SU-DHL-6 (cell line): ENCODE results near the gene SLC25A13.

Experiments used
- H2AFZ ChIP-seq: fragments of 200-600 bp; sonication (generic); 2 replicates; pipeline ENCODE4 v1.6.1; 2014; ENCODE audit warnings: low read depth, mild to moderate bottlenecking, moderate library complexity, mixed read lengths, antibody characterized with exemption, low read length; ENCODE audit not compliant: severe bottlenecking
- H3F3A ChIP-seq: fragments of 200-600 bp; shearing (Covaris generic); 2 replicates; pipeline ENCODE4 v1.6.0; 2016; ENCODE audit warnings: antibody characterized with exemption, mild to moderate bottlenecking; ENCODE audit not compliant: insufficient read depth
- H3K27ac ChIP-seq: fragments of 200-600 bp; sonication (generic); 2 replicates; pipeline ENCODE4 v1.5.1; 2016; ENCODE audit warnings: low read depth, mild to moderate bottlenecking, low read length, moderate library complexity, mixed read lengths
- H3K27me3 ChIP-seq: fragments of 200-600 bp; sonication (generic), shearing (Covaris generic); 2 replicates; pipeline ENCODE4 v1.6.0; 2014; ENCODE audit warnings: mild to moderate bottlenecking, low read length
- H3K36me3 ChIP-seq: fragments of 200-600 bp; sonication (generic); 2 replicates; pipeline ENCODE4 v1.6.1; 2014; ENCODE audit warnings: mild to moderate bottlenecking, low read length, mixed read lengths
- H3K4me2 ChIP-seq: fragments of 300-600, 200-600 bp; shearing (Covaris generic), sonication (generic); 2 replicates; pipeline ENCODE4 v1.6.0; 2014; ENCODE audit warnings: low read length, low read depth, mild to moderate bottlenecking; ENCODE audit not compliant: poor library complexity, severe bottlenecking
- H3K4me3 ChIP-seq: fragments of 200-600 bp; sonication (generic); 2 replicates; pipeline ENCODE4 v1.5.1; 2014; ENCODE audit warnings: antibody characterized with exemption, low read length, mild to moderate bottlenecking, mixed read lengths; ENCODE audit not compliant: insufficient read depth, poor library complexity, severe bottlenecking
- H3K79me2 ChIP-seq: fragments of 200-600 bp; sonication (generic); 2 replicates; pipeline ENCODE4 v1.6.1; 2014; ENCODE audit warnings: mild to moderate bottlenecking, low read length, moderate library complexity; ENCODE audit not compliant: insufficient read depth
- H3K9ac ChIP-seq: fragments of 200-600 bp; sonication (generic); 2 replicates; pipeline ENCODE4 v1.7.0; 2014; ENCODE audit warnings: mild to moderate bottlenecking, low read length
- H3K9me2 ChIP-seq: fragments of 200-600 bp; sonication (generic); replicated peaks from 2 replicates; pipeline ENCODE4 v1.6.1; 2014; ENCODE audit warnings: low read length; ENCODE audit not compliant: insufficient read depth
- H3K9me3 ChIP-seq: fragments of 200-600 bp; sonication (generic); 2 replicates; pipeline ENCODE4 v1.6.1; 2014; ENCODE audit warnings: low read length, mixed read lengths; ENCODE audit not compliant: insufficient read depth
- H4K20me1 ChIP-seq: fragments of 200-600 bp; sonication (generic); 2 replicates; pipeline ENCODE4 v1.6.1; 2014; ENCODE audit warnings: low read depth, mild to moderate bottlenecking, antibody characterized with exemption, low read length, moderate library complexity, mixed read lengths
- EZH2phosphoT487 ChIP-seq: fragments of 200-600 bp; sonication (generic), shearing (Covaris generic); conservative IDR thresholded peaks from 2 replicates; pipeline ENCODE4 v1.6.1; 2018; ENCODE audit warnings: mild to moderate bottlenecking, antibody characterized with exemption, low read length, moderate library complexity, mixed read lengths
- TF ChIP-seq, protein P1 (sequence below): fragments of 200-600 bp; sonication (generic); IDR thresholded peaks from one replicate; pipeline ENCODE4 v1.5.1; 2017; ENCODE audit warnings: antibody characterized with exemption, mild to moderate bottlenecking, low read length, moderate library complexity; ENCODE audit not compliant: insufficient read depth, poor library complexity, severe bottlenecking

Gene SLC25A13

GRCh38 chr7:96116173-96116572 lies 205.7 kb downstream of the SLC25A13 start:
- TF ChIP-seq EZH2phosphoT487, result no peak
- TF ChIP-seq, protein P1, sequence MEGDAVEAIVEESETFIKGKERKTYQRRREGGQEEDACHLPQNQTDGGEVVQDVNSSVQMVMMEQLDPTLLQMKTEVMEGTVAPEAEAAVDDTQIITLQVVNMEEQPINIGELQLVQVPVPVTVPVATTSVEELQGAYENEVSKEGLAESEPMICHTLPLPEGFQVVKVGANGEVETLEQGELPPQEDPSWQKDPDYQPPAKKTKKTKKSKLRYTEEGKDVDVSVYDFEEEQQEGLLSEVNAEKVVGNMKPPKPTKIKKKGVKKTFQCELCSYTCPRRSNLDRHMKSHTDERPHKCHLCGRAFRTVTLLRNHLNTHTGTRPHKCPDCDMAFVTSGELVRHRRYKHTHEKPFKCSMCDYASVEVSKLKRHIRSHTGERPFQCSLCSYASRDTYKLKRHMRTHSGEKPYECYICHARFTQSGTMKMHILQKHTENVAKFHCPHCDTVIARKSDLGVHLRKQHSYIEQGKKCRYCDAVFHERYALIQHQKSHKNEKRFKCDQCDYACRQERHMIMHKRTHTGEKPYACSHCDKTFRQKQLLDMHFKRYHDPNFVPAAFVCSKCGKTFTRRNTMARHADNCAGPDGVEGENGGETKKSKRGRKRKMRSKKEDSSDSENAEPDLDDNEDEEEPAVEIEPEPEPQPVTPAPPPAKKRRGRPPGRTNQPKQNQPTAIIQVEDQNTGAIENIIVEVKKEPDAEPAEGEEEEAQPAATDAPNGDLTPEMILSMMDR, result no peak
- H3K4me2 ChIP-seq, result no peak overlapping the region
- no peaks in the 10 kb centered on the region for H3F3A ChIP-seq
- no peak overlapping the region for H3K9ac ChIP-seq
- H3K9me2 ChIP-seq, result no peaks in the 10 kb centered on the region
- no peaks in the 10 kb centered on the region for H3K79me2 ChIP-seq
- H3K27me3 ChIP-seq, result no peaks in the 10 kb centered on the region
- peaks cover 11% of the 10 kb centered on the region for H3K36me3 ChIP-seq
- H2AFZ ChIP-seq, result no peak overlapping the region
- peaks cover 18% of the 10 kb centered on the region for H3K9me3 ChIP-seq
- no peak overlapping the region for H3K27ac ChIP-seq
- H3K4me3 ChIP-seq, result no peak overlapping the region
- no peaks in the 10 kb centered on the region for H4K20me1 ChIP-seq

DNA sequence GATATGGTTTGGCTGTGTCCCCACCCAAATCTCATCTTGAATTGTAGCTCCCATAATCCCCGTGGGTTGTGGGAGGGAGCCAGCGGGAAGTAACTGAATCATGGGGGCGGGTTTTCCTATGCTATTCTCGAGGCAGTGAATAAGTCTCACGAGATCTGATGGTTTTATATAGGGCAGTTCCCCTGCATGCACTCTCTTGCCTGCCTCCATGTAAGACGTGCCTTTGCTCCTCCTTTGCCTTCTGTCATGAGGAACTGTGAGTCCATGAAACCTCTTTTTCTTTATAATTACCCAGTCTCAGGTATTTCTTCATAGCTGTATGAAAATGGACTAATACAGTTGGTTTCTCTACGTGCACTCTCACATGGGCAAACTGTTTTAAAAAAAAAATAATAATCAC lies 207.7 kb downstream of the SLC25A13 start:
- Histone ChIP-seq H3K9me3 (peaks cover 18% of the 10 kb centered on the region), H3K9me2 (no peaks in the 10 kb centered on the region), H2AFZ (no peak overlapping the region), H3K27ac (no peak overlapping the region), H3K79me2 (no peaks in the 10 kb centered on the region), H3F3A (no peaks in the 10 kb centered on the region), H4K20me1 (no peaks in the 10 kb centered on the region), H3K4me3 (no peak overlapping the region), H3K27me3 (no peaks in the 10 kb centered on the region), H3K36me3 (no peaks in the 10 kb centered on the region; the same call in 1 of the 2 replicates), H3K4me2 (no peak overlapping the region), H3K9ac (no peak overlapping the region)
- TF ChIP-seq, protein P1, result no peak
- no peak for TF ChIP-seq EZH2phosphoT487

DNA sequence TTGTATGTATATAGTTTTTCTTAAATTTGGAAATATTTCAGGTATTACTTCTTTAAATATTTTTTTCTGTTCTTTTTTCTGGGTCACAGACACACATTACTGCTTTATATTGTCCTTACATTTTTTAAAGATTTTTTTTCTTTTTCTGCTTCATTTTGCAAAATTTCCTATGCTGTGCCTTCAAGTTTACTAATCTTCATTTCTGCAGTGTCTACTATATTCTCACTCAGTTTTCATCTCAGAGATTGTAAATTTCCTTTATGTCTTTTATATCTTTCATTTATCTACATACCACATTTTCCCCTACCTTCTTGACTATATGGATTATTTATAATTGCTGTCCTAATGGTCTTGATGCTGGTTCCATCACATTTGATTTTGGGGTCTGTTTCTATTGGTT lies 210.5 kb downstream of the SLC25A13 start:
- H3K27ac ChIP-seq, result no peak overlapping the region
- H3K9ac ChIP-seq, result no peak overlapping the region
- H3K36me3 ChIP-seq, result no peaks in the 10 kb centered on the region; the same call in 1 of the 2 replicates
- no peaks in the 10 kb centered on the region for H3F3A ChIP-seq
- H3K4me2 ChIP-seq, result no peak overlapping the region
- TF ChIP-seq, protein P1, result no peak
- H3K79me2 ChIP-seq, result no peaks in the 10 kb centered on the region
- no peaks in the 10 kb centered on the region for H4K20me1 ChIP-seq
- peaks cover 18% of the 10 kb centered on the region for H3K9me3 ChIP-seq
- no peak overlapping the region for H2AFZ ChIP-seq
- H3K9me2 ChIP-seq, result no peaks in the 10 kb centered on the region
- no peaks in the 10 kb centered on the region for H3K27me3 ChIP-seq
- H3K4me3 ChIP-seq, result no peak overlapping the region

- Histone ChIP-seq H4K20me1 (no peaks in the 10 kb centered on the region; the same call in 1 of the 2 replicates), H3K27ac (no peak overlapping the region), H3K36me3 (no peaks in the 10 kb centered on the region), H2AFZ (no peak overlapping the region), H3F3A (no peaks in the 10 kb centered on the region), H3K9me3 (no peaks in the 10 kb centered on the region), H3K9me2 (no peaks in the 10 kb centered on the region), H3K4me3 (no peak overlapping the region), H3K27me3 (no peaks in the 10 kb centered on the region), H3K79me2 (no peaks in the 10 kb centered on the region), H3K9ac (no peak overlapping the region), H3K4me2 (no peak overlapping the region)
- TF ChIP-seq, protein P1, result no peak
- TF ChIP-seq EZH2phosphoT487, result no peak
Observed at GRCh38 chr7:96104984-96105383, 216.9 kb downstream of the SLC25A13 start.
